Inflammatory macrophage treated with lipopolysaccharide for 1 hour (primary cell): ENCODE results near the gene NRXN3.

Experiments used
- DNase-seq, 2 donors: peaks; one replicate each; pipeline ENCODE4 v3.0.0-alpha.2; 2020 to 2022

The NRXN3 gene

GRCh38 chr14:79407572-79407971 is 1237.4 kb downstream of the NRXN3 start:
- DNase-seq: no peak

- DNase-seq: no peak
Measured at GRCh38 chr14:79408696-79409095, 1238.5 kb downstream of the NRXN3 start.

- DNase-seq: no peak
Measured at GRCh38 chr14:79411403-79412174, 1241.4 kb downstream of the NRXN3 start.

- DNase-seq: no peak
Measured at GRCh38 chr14:79412822-79413221, 1242.6 kb downstream of the NRXN3 start.

GRCh38 chr14:79413734-79414428 is 1243.7 kb downstream of the NRXN3 start:
- DNase-seq: no peak

- no peak for DNase-seq
Measured at GRCh38 chr14:79415726-79416125, 1245.6 kb downstream of the NRXN3 start.

GRCh38 chr14:79417961-79418360 is 1247.8 kb downstream of the NRXN3 start:
- no peak for DNase-seq

- DNase-seq: no peak
Measured at GRCh38 chr14:79418649-79419415, 1248.7 kb downstream of the NRXN3 start.

GRCh38 chr14:79419571-79420327 is 1249.6 kb downstream of the NRXN3 start:
- DNase-seq: no peak

GRCh38 chr14:79420725-79421124 is 1250.6 kb downstream of the NRXN3 start:
- no peak for DNase-seq

GRCh38 chr14:79421811-79422210 is 1251.6 kb downstream of the NRXN3 start:
- DNase-seq: no peak

GRCh38 chr14:79424462-79424861 is 1254.3 kb downstream of the NRXN3 start:
- DNase-seq: no peak

- no peak for DNase-seq
Measured at GRCh38 chr14:79426103-79426755, 1256.1 kb downstream of the NRXN3 start.

- no peak for DNase-seq
Measured at GRCh38 chr14:79432640-79433039, 1262.5 kb downstream of the NRXN3 start.

- no peak for DNase-seq
Measured at GRCh38 chr14:79436335-79436734, 1266.2 kb downstream of the NRXN3 start.

GRCh38 chr14:79437951-79438350 is 1267.8 kb downstream of the NRXN3 start:
- no peak for DNase-seq

- DNase-seq: no peak
Measured at GRCh38 chr14:79438696-79439342, 1268.6 kb downstream of the NRXN3 start.

- no peak for DNase-seq
Measured at GRCh38 chr14:79442786-79443185, 1272.6 kb downstream of the NRXN3 start.

GRCh38 chr14:79443602-79444001 is 1273.4 kb downstream of the NRXN3 start:
- DNase-seq: no peak

GRCh38 chr14:79448960-79449359 is 1278.8 kb downstream of the NRXN3 start:
- DNase-seq: no peak

- no peak for DNase-seq
Measured at GRCh38 chr14:79451601-79452000, 1281.4 kb downstream of the NRXN3 start.

GRCh38 chr14:79453276-79453675 is 1283.1 kb downstream of the NRXN3 start:
- no peak for DNase-seq
